D341Med (cell line): Measurements from ENCODE around the gene RGCC.
"Not testable (repeated sequence)": the region's sequence is repeated elsewhere in the genome, so short reads cannot be mapped to it uniquely, and the experiment has no call there.

ENCODE experiments used
- DNase-seq: peaks from one replicate; pipeline ENCODE4 v3.0.0; 2012; ENCODE audit warnings: low spot score

The RGCC gene, protein sequence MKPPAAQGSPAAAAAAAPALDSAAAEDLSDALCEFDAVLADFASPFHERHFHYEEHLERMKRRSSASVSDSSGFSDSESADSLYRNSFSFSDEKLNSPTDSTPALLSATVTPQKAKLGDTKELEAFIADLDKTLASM

DNA sequence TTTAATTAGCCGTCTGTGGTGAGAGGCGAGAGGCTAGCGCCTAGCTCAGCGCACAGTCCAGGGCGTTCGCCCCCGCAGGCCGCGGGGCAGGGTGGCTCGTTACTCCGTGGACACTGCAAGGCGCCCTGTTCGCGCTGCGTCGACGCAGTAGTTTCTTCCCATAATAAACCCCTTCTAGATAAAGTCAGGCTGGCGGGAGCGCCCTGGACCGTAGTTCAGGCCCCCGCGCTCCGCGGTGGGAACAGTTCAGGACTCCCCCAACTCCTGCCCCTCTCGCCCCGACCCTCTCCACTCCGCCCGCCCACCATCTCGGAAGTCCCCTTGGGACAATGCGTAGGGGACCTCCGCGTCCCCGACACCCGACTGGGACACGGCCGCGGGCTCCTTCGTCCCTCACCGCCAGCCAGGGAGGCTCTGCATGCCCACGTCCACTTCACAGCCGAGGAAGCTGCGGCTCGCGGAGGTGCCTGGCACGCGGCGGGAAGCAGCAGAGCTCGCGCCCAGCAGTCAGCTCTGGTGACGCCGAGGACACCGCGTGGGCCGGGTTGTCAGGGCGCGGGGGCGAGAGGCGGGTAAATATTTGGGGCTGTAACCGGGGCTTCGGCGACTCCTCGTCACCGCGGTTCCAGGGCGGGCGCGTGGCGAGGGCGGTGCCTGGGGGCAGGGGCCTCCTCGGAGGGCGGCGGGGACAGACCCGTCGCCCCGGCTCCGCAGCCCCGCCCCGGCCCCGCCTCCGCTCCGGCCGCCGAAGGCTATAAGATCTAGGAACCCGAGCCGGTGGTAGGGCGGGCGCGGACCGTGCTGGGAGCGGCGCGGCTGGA, at the start of gene RGCC:
RGCC (plus strand) TSS at position 783 of the 821 bp plus-strand sequence. CDS start 158 bp downstream, outside the sequence.
- DNase-seq = peak; percentile 85

DNA sequence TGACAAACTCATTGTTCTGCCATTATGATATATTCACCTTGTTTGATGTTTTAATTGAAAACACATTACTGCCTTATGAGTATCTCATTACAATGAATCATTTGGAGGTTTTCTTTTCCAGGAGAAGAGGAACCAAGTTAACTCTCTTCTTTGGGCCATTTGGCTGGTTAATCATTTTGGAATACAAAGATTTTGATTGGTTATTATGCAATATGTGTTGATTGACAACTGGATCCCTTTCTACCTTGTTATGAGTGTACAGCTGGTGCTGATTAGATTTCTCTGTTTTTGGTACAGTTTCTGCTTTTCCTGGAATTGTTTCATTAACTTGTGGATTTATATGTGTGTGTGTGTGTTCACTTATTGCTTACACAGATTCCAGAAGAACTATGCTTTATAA, 49.2 kb upstream of the RGCC start:
- DNase-seq = no peak

DNA sequence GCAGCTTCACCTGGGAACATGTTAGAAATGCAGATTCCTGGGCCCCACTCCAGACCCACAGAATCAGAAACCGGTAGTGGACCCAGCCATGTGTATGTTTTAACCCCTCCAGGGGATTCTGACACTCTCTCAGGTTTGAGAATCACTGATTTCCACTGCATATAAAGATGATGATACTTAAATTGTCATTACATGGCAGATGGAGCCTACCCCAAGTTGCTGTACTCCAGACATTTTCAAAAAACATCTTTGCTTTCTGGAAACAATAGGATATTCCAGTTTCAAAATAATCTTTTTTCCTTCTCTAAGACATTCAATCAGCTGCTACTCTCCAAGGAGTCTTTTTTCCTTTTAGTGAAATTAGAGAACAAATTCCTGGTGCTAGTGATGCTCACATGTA, 48.6 kb upstream of the RGCC start:
- no peak for DNase-seq

DNA sequence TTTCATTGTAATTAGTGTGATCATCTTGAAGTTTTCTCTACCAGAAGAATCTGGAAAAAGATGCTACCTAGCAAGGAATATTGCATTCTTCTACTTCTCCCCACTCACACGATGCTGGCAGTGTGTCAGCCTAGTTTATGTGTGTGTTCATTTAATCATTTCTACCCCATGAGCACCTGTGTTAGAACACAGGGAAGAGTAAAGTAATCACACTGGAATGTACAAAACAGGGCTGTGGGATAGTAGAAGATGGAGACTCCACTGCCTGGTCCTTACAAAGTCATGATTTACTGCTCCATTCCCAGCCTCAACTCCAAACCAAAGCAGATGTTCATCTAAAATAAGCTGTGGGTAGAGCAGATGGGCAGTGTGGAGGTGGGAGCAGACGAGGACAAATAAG, 47.7 kb upstream of the RGCC start:
- no peak for DNase-seq

DNA sequence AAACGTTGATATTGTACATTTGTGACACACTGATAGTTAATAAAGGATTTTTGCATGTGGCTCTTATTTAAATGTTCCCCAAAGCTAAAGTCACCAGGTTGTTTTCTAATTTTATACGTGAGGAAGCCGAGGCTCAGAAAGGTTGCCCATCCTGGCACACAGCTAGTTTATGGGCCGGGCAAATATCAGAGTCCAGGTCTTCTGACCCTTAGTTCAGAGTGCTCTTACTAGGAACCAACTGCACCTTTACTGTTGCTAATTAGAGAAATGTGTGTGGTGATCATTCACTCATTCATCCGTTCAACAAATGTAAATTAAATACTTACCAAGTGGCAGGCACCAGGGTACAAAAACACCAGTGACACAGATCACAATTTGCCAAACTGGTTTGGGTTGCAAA, 46.3 kb upstream of the RGCC start:
- no peak for DNase-seq

DNA sequence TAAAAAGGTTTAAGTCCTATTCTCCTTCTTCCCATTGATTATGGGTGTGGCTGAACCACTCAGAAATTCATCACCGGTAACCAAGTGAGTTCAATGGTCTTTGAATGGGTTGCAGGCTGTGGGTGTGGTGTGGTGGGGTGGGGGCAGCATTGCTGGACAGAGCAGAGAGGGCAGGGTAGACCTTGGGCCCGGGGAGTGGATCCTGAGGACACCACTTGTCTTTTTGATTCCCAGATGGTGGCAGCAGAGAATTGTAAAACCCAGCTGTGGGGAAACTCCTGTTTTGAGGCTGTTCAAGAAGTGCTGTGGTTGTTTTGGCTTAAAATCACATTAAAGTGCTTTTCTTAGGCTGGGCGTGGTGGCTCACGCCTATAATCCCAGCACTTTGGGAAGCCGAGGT, 45.8 kb upstream of the RGCC start:
- no peak for DNase-seq

DNA sequence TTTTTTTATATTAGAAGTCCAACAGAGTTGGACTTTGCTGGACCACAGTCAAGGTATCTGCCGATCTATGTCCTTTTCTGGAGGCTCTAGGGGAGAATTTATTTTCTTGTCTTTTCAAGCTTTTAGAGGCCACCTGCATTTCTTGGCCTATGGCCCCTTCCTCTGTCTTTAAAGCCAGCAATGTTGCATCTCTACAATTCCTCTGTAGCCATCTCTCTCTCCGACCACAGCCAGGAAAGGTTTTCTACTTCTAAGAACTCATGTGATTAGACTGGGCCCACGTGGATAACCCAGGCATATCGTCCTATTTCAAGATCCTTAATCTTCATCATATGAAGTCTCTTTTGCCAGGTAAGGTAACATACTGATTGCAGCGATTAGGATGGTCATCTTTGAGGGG, 43.5 kb upstream of the RGCC start:
- DNase-seq = no peak

DNA sequence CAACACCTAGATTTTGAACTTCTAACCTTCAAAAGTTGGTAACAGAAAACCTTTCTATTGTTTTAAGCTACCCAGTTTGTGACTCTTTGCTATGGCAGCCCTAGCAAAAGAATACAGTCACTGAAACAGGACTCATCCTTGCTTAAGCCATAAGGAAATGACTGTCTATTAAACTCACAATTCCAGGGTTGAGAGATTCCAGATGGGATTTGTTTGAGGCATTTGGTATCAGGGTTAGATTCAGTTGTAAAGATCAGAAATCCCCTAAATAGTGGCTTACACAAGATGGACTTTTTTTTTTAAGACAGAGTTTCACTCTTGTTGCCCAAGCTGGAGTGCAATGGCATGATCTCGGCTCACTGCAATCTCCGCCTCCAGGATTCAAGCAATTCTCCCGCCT, 41.1 kb upstream of the RGCC start:
- DNase-seq = no peak

DNA sequence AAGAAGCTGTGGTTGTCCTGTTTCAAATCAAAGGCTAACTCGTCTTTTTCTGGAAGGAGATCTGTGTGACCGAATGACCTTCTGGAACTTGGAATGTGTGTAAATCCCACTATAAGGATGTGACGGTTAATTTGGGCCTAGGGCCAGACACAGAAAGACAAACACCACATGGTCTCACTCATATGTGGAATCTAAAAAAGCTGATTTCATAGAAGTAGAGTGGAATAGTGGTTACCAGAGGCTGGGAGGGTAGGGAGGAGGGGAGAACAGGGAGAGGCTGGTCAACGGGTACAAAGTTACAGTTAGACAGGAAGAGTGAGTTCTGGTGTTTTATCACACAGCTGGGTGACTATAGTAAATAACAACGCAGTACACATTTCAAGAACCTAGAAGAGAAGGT, 39.3 kb upstream of the RGCC start:
- no peak for DNase-seq

DNA sequence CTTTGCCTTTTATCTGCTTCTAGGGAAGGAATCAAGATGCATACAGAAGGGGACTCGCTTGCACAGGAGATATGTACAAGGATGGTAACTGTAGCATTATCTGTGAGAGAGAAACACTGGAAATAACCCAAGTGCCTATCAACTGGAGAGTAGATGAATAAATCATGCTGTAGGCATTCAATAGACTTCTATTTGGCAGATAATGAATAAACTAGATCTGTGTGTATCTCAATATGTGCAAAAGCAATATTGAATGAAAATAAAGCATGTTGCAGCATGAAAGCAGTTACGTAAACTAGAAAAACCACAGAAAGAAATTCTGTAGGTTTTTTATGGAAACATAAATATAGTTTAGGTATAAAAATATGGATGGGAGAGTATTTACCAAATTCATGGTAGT, 38.6 kb upstream of the RGCC start:
- no peak for DNase-seq

DNA sequence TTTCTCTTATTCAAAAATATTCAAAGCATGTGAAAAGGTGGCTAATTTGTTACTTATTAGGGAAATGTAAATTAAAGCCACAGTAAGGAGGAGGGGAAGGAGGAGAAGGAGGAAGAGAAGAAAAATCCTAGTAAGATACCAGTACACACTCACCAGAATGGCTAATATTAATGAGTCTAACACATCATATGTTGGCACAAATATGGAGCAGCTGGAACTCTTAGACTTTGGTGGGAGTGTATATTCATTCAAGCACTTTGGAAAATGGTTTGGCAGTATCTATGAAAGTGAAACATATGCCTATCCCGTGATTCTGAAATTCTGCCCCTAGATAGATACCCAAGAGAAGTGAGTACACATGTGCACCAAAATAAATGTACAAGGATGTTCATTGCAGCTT, 38.1 kb upstream of the RGCC start:
- no peak for DNase-seq

DNA sequence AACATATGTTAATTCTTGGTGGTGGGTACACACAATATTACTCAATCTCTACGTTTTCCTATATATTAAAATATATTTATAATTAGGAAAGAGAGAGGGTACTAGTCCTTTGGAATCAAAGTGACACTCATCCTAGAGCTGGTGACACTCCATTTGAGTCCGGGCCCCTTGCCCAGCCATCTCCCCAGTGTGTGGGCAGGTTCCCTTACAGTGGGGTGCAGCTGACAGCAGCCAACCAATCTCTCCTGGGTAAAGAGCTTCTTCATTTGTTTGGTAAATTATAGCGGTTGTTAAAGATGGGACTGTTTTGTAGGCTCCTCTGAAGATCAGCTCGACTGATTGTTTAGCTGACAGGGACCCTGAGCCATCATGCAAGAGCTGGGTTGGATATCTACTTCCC, 37.2 kb upstream of the RGCC start:
- DNase-seq = no peak

DNA sequence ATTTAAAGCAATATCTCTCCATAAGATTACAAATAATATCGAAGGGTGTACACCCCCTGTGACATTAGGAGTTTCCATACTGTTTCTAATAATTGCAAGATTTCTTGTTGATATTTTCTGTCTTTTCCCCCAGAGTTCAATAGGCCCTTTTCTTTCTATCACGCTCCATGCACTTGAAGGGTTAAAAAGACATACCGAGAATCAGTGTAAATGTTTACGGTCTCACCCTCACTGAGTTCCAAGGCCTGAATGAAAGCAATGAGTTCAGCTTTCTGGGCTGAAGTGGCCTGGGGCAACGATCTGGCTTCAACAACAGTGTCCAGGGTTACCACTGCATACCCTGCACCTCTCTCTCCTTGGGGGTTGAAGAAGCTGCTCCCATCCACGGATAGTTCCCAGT, 36.0 kb upstream of the RGCC start:
- not testable (repeated sequence) for DNase-seq

DNA sequence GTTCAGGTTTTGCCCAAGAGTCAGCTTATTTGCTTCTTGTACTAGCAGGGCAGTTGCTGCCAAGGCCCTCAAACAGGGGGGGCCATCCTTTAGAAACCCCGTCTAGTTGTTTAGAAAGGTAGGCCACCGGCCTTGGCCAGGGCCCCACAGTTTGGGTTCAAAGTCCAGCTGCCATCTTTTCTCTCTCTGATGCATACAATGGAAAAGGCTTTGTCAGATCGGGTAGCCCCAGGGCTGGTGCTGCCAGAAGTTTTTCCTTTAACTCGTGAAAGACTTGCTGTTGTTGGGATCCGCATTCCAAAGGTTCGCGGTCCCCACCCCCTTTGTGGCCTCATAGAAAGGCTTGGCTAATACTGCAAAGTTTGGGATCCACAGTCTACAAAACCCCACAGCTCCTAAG, 35.4 kb upstream of the RGCC start:
- not testable (repeated sequence) for DNase-seq

DNA sequence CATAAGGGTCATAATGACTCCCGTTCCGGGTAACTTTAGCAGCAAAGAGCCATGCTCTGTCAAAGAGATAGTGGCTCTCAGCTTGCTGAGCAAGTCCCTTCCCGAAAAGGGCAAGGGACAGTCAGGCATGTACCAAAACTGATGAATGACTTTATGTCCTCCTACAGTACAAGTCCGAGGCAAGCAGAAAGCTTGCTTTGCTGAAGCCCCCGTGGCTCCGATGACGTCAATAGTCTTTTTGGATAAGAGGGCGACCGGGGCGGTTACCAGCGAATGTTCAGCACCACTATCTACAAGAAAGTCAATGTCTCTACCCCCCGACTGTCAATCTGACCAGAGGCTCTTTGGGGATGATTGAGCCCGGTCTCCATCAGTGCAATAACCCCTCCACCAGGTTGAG, 34.1 kb upstream of the RGCC start:
- DNase-seq = not testable (repeated sequence)

DNA sequence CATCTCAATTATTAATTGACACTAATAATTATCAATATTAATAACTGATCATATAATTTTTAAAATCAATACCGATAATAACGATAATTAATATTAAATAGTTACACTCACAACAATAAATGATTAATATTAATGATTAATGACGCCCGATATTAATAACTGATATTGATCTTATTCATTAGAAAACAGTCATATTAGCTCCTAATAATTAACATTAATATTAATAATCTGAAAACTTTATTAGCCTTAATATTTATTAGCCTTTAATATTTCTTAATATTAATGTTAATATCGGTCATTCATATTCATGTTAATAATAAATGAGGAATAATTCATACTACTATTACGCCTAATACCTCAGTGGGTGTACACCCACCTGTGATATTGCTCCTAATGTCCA, 32.7 kb upstream of the RGCC start:
- not testable (repeated sequence) for DNase-seq

DNA sequence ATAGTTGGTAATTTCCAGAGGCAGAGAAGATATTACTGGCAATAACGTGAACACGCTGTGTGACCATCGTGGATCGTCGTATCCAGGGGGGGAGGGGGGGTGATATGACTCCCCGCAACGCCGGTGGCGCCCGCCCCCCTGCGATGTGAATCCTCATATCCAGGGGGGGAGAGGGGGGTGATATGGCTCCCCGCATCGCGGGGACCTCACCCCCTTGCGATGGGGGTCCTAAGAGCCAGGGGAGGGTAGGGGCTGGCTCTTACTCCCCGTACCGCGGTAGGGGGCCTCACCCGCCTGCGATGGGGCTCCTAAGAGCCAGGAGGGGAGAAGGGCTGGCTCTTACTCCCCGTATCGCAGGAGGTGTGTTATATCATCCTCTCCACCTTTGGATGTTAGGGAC, 31.3 kb upstream of the RGCC start:
- no peak for DNase-seq

DNA sequence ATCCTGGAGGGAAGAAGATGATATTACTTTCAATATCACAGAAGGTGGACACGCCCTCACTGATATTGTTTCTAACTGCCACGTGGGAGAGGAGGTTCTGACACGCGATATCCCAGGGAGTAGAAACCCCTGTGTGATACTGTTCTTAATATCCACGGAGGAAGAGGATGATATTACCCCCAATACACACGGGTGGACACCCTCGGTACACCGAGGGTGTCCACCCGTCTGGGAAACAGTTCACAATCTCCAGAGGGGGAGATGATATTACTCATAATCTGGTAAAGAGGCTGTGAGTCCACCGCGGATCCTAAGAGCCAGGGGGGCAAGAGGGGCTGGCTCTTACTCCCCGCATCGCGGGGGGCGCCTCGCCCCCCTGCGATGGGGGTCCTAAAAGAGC, 29.7 kb upstream of the RGCC start:
- DNase-seq = no peak

DNA sequence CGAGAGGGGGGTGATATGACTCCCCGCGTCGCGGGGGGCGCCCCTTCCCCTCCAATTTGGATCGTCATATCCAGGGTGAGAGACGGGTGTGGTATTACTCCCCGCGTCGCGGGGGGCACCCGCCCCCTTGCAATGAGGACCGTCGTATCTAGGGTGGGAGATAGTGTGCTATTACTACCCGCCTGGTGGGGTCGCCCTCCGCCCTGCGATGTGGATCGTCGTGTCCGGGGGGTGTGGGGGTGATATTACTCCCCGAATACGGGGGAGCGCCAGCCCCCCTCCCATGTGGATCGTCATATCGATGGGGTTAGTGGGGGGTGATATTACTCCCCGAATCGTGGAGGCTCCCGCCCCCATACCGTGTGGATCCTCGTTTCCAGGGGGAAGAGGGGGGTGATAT, 29.2 kb upstream of the RGCC start:
- DNase-seq = no peak

DNA sequence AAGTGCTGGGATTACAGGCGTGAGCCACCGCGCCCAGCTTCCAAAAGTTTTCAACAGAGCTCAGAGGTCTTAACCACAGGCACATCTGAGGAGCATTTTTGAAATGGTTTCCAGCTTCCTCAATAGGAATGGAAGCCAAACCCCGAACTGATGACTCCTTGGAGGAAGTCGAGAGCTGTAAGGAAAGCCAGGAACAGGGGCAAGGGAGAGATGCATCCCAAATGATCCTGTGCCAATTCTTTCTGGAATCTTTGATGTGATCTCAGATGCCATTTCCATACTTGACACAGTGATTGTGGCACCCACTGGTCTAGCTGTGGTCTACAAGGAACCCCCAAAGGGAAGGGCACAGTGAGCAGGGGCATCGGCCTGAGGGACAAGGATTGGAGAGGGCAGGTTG, 23.3 kb upstream of the RGCC start:
- not testable (repeated sequence) for DNase-seq

DNA sequence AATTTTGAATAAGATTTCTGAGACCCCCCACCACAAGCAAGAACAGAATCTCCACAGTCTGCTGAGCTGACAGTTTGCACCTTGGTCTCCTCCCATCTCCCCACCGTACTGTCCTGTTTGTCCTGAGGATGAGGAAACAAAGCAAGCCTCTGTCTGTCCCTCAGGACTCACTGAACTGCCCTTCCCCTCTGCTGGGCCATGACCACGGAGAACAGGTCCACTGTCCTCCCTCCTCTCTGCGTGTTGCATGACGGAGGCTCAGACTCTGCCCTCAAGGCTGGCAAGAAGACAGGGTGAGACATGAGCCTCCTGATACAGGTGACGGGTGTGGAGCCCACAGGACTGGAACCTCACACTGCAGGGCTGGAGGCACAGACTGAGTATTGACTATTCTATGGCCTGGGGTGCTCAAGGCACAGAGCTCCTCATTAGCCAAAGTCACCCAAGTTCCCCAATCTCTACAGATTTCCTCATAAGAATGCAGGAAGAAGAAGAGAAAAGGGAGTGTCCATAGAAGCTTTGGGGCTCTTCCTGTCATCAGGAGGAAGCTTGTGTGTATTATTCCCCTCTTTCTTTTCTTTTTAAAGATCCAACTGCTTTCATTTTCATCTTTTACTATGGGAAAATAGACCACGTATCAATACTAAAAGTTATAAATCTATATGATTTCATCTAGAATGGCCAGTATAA, 22.4 kb upstream of the RGCC start:
- DNase-seq = no peak

DNA sequence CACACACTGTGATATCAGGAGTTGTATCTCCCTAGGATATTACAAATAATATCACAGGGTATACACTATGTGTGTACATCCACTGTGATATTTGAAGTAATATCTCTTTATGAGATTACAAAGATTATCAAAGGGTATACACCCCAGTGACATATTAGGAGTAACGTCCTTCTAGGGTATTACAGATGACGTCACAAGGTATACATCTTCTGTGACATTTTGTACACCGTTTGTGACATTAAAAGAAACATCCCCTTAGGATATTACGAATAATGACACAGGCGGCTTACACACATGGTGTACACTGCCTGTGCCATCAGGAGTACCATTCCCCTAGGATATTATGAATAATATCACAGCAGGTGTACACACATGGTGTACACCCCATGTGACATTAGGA, 13.4 kb upstream of the RGCC start:
- no peak for DNase-seq

DNA sequence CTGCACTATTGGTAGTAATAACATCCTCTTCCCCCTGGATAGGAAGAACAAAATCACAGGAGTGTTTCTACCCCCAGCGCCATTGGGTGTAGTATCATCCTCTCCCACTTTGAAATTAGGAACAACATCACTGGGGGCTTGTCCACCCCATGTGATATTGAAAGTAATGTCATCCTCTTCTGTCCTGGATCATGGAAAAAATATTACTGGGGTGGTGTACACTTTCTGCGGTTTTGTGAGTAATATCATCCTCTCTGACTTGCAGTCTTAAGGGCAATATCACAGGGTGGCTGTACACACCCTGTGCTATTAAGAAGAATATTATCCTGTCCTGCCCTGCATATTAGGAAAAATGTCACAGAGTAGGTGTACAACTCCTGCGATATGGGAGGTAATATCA, 4.9 kb upstream of the RGCC start:
- DNase-seq = no peak

DNA sequence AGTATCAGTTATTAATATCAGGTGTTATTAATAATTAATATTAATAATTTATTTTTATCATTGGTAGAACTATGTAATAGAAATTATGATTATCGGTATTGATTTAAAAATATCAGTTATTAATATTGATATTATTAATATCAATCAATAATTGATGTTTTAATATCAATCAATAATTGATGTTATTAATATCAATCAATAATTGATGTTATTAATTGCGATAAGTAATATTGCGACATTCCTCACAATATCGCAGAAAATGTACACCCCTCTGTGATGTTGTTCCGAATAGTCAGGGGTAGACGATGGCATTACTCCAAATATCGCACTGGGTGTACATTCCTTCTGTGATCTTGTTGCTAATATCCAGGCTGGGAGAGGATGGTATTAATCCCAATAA, 3.7 kb upstream of the RGCC start:
- no peak for DNase-seq
